ENCODE results near the gene KCND3. TPM values are rescaled to one million over a fixed set of nuclear protein-coding genes. Genes with fewer than 3 reads are reported as not detected.

The KCND3 gene
- total and polyA plus RNA-seq, 4 donors, result 1.0 to 27.1 (median 6.1) TPM

DNA sequence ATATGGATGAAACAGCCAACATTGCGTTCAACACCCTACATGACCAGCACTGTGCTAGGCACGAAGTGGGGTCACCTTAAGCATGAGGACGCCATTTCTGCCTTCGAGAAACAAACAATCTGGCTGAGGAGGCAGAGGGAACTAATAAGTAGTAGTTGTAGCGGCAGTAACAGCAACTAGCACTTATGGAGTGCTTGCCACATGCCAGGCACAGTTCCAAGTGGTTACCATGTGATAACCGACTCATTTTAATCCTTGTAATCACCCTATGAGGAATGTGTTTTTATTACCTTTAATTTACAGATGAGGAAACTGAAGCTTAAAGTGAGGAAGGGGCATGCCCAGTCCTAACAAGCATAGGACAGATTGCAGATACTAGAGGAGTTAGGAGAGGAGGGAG is 33.7 kb downstream of the KCND3 start:
- no peaks in the 10 kb centered on the region for H3K27me3 ChIP-seq (ENCODE audit: control insufficient read depth in 4 of 4, insufficient read depth in 4 of 4, low read length in 3 of 4)
- no peak for DNase-seq (ENCODE audit: low spot score)
- H3K4me3 ChIP-seq (ENCODE audit: low read depth in 1 of 3, low read length in 3 of 3), result no peak overlapping the region
- 89% methylated on average over 6 of the region's 6 CpGs for WGBS
- no peak for TF ChIP-seq YY1 (IDR thresholded peaks at IDR 0.05)
- TF ChIP-seq, protein P1, sequence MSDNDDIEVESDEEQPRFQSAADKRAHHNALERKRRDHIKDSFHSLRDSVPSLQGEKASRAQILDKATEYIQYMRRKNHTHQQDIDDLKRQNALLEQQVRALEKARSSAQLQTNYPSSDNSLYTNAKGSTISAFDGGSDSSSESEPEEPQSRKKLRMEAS (IDR thresholded peaks at IDR 0.05), result no peak
- TF ChIP-seq HNF4A (conservative IDR thresholded peaks at IDR 0.05), result no peak
- TF ChIP-seq EGR1 (IDR thresholded peaks at IDR 0.05; ENCODE audit: low read depth in 2 of 2), result no peak
- no peak for TF ChIP-seq JUND (IDR thresholded peaks at IDR 0.05)
- no peak for TF ChIP-seq NR2F2 (IDR thresholded peaks at IDR 0.05)
- TF ChIP-seq, protein P2, sequence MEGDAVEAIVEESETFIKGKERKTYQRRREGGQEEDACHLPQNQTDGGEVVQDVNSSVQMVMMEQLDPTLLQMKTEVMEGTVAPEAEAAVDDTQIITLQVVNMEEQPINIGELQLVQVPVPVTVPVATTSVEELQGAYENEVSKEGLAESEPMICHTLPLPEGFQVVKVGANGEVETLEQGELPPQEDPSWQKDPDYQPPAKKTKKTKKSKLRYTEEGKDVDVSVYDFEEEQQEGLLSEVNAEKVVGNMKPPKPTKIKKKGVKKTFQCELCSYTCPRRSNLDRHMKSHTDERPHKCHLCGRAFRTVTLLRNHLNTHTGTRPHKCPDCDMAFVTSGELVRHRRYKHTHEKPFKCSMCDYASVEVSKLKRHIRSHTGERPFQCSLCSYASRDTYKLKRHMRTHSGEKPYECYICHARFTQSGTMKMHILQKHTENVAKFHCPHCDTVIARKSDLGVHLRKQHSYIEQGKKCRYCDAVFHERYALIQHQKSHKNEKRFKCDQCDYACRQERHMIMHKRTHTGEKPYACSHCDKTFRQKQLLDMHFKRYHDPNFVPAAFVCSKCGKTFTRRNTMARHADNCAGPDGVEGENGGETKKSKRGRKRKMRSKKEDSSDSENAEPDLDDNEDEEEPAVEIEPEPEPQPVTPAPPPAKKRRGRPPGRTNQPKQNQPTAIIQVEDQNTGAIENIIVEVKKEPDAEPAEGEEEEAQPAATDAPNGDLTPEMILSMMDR (IDR thresholded peaks at IDR 0.05; ENCODE audit: low read depth, low read length, missing input control), result no peak
- TF ChIP-seq, protein P3, sequence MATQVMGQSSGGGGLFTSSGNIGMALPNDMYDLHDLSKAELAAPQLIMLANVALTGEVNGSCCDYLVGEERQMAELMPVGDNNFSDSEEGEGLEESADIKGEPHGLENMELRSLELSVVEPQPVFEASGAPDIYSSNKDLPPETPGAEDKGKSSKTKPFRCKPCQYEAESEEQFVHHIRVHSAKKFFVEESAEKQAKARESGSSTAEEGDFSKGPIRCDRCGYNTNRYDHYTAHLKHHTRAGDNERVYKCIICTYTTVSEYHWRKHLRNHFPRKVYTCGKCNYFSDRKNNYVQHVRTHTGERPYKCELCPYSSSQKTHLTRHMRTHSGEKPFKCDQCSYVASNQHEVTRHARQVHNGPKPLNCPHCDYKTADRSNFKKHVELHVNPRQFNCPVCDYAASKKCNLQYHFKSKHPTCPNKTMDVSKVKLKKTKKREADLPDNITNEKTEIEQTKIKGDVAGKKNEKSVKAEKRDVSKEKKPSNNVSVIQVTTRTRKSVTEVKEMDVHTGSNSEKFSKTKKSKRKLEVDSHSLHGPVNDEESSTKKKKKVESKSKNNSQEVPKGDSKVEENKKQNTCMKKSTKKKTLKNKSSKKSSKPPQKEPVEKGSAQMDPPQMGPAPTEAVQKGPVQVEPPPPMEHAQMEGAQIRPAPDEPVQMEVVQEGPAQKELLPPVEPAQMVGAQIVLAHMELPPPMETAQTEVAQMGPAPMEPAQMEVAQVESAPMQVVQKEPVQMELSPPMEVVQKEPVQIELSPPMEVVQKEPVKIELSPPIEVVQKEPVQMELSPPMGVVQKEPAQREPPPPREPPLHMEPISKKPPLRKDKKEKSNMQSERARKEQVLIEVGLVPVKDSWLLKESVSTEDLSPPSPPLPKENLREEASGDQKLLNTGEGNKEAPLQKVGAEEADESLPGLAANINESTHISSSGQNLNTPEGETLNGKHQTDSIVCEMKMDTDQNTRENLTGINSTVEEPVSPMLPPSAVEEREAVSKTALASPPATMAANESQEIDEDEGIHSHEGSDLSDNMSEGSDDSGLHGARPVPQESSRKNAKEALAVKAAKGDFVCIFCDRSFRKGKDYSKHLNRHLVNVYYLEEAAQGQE (IDR thresholded peaks at IDR 0.05), result no peak
- TF ChIP-seq SP1 (IDR thresholded peaks at IDR 0.05), result no peak
- no peak overlapping the region for H3K9ac ChIP-seq (ENCODE audit: low read depth in 1 of 2, low read length in 2 of 2)
- no peaks in the 10 kb centered on the region for H3K36me3 ChIP-seq (ENCODE audit: control insufficient read depth in 4 of 4, insufficient read depth in 3 of 4, low read depth in 1 of 4, low read length in 3 of 4)
- no peaks in the 10 kb centered on the region for H3K4me1 ChIP-seq (ENCODE audit: control insufficient read depth in 4 of 4, insufficient read depth in 4 of 4, low read length in 3 of 4)
- no peaks in the 10 kb centered on the region for H3K9me3 ChIP-seq (ENCODE audit: control insufficient read depth in 4 of 4, low read length in 3 of 4)
- H3K27ac ChIP-seq (ENCODE audit: low read depth in 1 of 2, low read length in 2 of 2), result no peak overlapping the region

DNA sequence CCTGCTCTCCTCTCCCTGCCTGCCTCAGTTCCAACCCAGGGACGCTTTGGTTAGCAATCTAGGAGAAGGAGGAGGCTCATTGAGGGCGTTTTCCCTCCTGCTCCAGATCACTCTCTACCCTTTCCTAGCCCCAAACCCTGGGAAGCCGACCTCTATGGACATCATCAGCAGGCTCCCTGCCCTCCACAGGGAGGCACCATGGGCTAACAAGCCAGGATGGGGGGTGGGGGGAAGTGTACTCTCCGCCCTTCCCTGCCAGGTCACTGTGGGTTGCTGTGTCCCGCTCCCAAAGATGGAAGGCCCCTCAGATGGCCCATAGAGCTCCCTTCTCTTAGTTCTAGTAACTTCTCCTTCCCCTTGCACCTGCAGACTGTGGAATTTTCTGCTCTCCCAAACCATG is 35.7 kb downstream of the KCND3 start:
- TF ChIP-seq FOXA1 (IDR thresholded peaks at IDR 0.05) (no peak), RAD21 (IDR thresholded peaks at IDR 0.05) (peak; percentile 12 to 48), YY1 (IDR thresholded peaks at IDR 0.05) (no peak)
- Histone ChIP-seq H3K9me3 (ENCODE audit: control insufficient read depth in 4 of 4, low read length in 3 of 4) (no peaks in the 10 kb centered on the region), H3K4me3 (ENCODE audit: low read depth in 1 of 3, low read length in 3 of 3) (no peak overlapping the region), H3K36me3 (ENCODE audit: control insufficient read depth in 4 of 4, insufficient read depth in 3 of 4, low read depth in 1 of 4, low read length in 3 of 4) (no peaks in the 10 kb centered on the region), H3K27ac (ENCODE audit: low read depth in 1 of 2, low read length in 2 of 2) (no peak overlapping the region), H3K27me3 (ENCODE audit: control insufficient read depth in 4 of 4, insufficient read depth in 4 of 4, low read length in 3 of 4) (no peaks in the 10 kb centered on the region), H3K4me1 (ENCODE audit: control insufficient read depth in 4 of 4, insufficient read depth in 4 of 4, low read length in 3 of 4) (no peaks in the 10 kb centered on the region), H3K9ac (ENCODE audit: low read depth in 1 of 2, low read length in 2 of 2) (no peak overlapping the region)
- 74% methylated on average over 5 of the region's 5 CpGs for WGBS
- no peak for DNase-seq (ENCODE audit: low spot score)

DNA sequence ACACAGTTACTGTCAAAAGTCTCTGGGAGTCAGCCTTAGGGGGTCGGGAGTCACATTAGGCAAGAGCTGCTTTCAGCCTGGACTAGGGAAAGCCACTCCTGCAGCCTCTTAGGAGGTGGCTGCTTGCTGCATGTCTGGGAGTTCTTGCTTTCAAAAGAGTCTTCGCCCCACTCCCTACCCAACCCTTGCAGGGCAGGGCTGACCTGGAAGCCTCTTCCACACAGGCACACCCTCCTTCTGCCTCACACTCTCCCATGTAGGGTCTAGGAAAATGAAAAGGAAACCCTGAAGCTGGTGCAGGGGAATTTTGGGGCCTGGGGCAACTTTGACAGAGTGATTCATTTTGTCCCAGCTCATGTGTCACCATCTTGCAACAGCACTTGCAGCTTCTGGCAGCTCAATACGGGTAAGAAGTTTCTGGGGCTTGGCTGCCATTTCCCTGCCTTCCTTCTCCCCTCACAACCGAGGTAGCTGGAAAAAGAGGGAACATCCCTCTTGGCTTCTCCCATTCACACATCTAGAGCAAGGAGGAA is 37.3 kb downstream of the KCND3 start:
- Histone ChIP-seq H3K9ac (ENCODE audit: low read depth in 1 of 2, low read length in 2 of 2) (no peak overlapping the region), H3K27ac (ENCODE audit: low read depth in 1 of 2, low read length in 2 of 2) (no peak overlapping the region), H3K9me3 (ENCODE audit: control insufficient read depth in 4 of 4, low read length in 3 of 4) (no peaks in the 10 kb centered on the region), H3K36me3 (ENCODE audit: control insufficient read depth in 4 of 4, insufficient read depth in 3 of 4, low read depth in 1 of 4, low read length in 3 of 4) (no peaks in the 10 kb centered on the region), H3K27me3 (ENCODE audit: control insufficient read depth in 4 of 4, insufficient read depth in 4 of 4, low read length in 3 of 4) (no peaks in the 10 kb centered on the region), H3K4me3 (ENCODE audit: low read depth in 1 of 3, low read length in 3 of 3) (no peak overlapping the region), H3K4me1 (ENCODE audit: control insufficient read depth in 4 of 4, insufficient read depth in 4 of 4, low read length in 3 of 4) (no peaks in the 10 kb centered on the region)
- no peak for DNase-seq (ENCODE audit: low spot score)
- WGBS, result 81% methylated on average over 4 of the region's 4 CpGs
- no peak for TF ChIP-seq EGR1 (IDR thresholded peaks at IDR 0.05; ENCODE audit: low read depth in 2 of 2)
- TF ChIP-seq, protein P3 (IDR thresholded peaks at IDR 0.05), result no peak
- TF ChIP-seq JUND (IDR thresholded peaks at IDR 0.05), result no peak
- TF ChIP-seq, protein P4, sequence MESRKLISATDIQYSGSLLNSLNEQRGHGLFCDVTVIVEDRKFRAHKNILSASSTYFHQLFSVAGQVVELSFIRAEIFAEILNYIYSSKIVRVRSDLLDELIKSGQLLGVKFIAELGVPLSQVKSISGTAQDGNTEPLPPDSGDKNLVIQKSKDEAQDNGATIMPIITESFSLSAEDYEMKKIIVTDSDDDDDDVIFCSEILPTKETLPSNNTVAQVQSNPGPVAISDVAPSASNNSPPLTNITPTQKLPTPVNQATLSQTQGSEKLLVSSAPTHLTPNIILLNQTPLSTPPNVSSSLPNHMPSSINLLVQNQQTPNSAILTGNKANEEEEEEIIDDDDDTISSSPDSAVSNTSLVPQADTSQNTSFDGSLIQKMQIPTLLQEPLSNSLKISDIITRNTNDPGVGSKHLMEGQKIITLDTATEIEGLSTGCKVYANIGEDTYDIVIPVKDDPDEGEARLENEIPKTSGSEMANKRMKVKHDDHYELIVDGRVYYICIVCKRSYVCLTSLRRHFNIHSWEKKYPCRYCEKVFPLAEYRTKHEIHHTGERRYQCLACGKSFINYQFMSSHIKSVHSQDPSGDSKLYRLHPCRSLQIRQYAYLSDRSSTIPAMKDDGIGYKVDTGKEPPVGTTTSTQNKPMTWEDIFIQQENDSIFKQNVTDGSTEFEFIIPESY (IDR thresholded peaks at IDR 0.05), result no peak
- TF ChIP-seq NR2F2 (IDR thresholded peaks at IDR 0.05), result no peak
- no peak for TF ChIP-seq YY1 (IDR thresholded peaks at IDR 0.05)
- TF ChIP-seq FOXA1 (IDR thresholded peaks at IDR 0.05), result no peak
- no peak for TF ChIP-seq GABPA (IDR thresholded peaks at IDR 0.05 in 1 of 2, conservative IDR thresholded peaks at IDR 0.05 in 1 of 2)
- no peak for TF ChIP-seq SP1 (IDR thresholded peaks at IDR 0.05)
- TF ChIP-seq TAF1 (conservative IDR thresholded peaks at IDR 0.05), result no peak
- no peak for TF ChIP-seq RXRA (IDR thresholded peaks at IDR 0.05)
